Ovary (tissue), 3 donors: ENCODE data around the gene ADAM30.

Source experiments
- EP300 ChIP-seq: sonication (generic); formaldehyde crosslinking; IDR thresholded peaks from one replicate; pipeline ENCODE4 v1.6.1; 2017; ENCODE audit warnings: antibody characterized with exemption
- TF ChIP-seq, protein P1 (sequence below), 3 donors: fragments of 450-650 bp in 2 of 3; fragments of 200-600 bp in 1 of 3; IDR thresholded peaks; one replicate each; pipeline versions ENCODE4 v1.5.1 to v1.8.0; 2016 to 2022; ENCODE audit warnings: antibody characterized with exemption in 3 of 3, mild to moderate bottlenecking in 1 of 3
- donor health status: DM: no; HTN: no; CAD: no.

DNA sequence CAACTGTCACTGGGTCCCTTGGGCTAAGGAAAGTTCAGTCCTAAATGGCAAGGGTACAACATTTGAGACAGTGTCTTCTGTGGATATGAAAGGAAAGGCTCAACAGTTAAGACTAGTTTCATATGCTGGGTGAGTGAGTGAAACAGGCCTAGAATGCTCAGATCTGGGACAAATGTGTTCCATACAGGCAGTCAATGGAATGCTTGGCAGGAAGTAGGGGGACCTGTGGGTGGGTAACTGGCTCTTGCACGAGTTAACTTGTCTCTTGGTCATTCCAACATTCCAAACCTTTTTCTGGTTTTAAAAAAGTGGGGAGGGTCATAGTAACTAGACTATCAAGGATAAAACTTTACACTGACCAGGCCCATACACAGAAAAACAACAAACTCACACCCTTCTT lies 17.8 kb upstream of the ADAM30 start:
- TF ChIP-seq, protein P1, sequence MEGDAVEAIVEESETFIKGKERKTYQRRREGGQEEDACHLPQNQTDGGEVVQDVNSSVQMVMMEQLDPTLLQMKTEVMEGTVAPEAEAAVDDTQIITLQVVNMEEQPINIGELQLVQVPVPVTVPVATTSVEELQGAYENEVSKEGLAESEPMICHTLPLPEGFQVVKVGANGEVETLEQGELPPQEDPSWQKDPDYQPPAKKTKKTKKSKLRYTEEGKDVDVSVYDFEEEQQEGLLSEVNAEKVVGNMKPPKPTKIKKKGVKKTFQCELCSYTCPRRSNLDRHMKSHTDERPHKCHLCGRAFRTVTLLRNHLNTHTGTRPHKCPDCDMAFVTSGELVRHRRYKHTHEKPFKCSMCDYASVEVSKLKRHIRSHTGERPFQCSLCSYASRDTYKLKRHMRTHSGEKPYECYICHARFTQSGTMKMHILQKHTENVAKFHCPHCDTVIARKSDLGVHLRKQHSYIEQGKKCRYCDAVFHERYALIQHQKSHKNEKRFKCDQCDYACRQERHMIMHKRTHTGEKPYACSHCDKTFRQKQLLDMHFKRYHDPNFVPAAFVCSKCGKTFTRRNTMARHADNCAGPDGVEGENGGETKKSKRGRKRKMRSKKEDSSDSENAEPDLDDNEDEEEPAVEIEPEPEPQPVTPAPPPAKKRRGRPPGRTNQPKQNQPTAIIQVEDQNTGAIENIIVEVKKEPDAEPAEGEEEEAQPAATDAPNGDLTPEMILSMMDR (IDR thresholded peaks at IDR 0.05): no peak
- TF ChIP-seq EP300: no peak
